ENCODE results near the gene SMARCC1. TPM values are rescaled to one million over a fixed set of nuclear protein-coding genes. Genes with fewer than 3 reads are reported as not detected.

The SMARCC1 gene
- total RNA-seq, 2 donors from 2014 or later: 37.2 to 38.7 TPM

DNA sequence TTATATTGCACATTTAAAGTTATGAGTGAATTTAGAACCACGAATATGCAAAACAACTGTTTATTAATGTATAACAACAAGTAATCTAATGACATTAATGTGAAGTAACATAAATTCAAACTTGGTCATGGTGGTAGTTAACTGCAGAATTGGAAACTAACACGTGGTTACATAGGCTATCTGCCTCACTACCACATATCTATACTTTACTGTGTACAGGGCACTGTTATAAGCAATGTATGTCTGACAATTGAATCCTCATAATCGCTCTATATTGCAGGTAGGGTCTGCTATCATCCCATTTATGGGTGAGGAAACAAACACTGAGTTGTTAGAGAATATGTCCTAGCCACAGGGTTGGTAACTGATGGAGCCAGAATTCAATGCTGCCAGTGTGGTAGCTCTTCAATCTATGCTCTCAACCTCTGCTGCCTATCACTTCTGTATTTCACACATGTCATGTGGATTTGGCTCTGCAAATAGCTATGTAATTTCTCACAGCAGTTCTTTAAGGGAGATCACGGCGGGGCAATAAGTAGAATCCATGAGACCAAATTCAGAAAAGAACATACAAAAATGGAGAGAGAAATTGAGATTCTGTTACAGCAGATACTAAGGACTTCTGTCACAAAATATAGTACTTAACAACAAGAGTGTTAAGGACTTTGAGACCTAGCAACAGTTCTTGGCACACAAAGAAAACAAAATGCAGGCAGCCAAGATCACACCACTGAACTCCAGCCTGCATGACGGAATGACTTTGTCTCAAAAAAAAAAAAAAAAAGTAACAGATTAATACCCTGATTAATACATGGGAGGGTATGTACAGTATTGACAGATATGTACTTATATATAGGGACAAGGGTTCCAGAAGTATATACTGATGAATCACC is 103.0 kb downstream of the SMARCC1 start:
- H3K27ac ChIP-seq: no peak overlapping the region
- no peak overlapping the region for H3K4me3 ChIP-seq
- TF ChIP-seq, protein P1, sequence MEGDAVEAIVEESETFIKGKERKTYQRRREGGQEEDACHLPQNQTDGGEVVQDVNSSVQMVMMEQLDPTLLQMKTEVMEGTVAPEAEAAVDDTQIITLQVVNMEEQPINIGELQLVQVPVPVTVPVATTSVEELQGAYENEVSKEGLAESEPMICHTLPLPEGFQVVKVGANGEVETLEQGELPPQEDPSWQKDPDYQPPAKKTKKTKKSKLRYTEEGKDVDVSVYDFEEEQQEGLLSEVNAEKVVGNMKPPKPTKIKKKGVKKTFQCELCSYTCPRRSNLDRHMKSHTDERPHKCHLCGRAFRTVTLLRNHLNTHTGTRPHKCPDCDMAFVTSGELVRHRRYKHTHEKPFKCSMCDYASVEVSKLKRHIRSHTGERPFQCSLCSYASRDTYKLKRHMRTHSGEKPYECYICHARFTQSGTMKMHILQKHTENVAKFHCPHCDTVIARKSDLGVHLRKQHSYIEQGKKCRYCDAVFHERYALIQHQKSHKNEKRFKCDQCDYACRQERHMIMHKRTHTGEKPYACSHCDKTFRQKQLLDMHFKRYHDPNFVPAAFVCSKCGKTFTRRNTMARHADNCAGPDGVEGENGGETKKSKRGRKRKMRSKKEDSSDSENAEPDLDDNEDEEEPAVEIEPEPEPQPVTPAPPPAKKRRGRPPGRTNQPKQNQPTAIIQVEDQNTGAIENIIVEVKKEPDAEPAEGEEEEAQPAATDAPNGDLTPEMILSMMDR (IDR thresholded peaks at IDR 0.05): no peak
- DNase-seq (ENCODE audit: low spot score): no peak
- no peaks in the 10 kb centered on the region for H3K27me3 ChIP-seq (replicated peaks; ENCODE audit: insufficient read depth)
- peaks cover 42% of the 10 kb centered on the region for H3K36me3 ChIP-seq
- H3K9me3 ChIP-seq: no peaks in the 10 kb centered on the region
- no peaks in the 10 kb centered on the region for H3K4me1 ChIP-seq (ENCODE audit: control insufficient read depth in 1 of 2, low read depth in 2 of 2)
- no peak for ATAC-seq (ENCODE audit: insufficient number of reproducible peaks, low FRiP score, low read depth)

DNA sequence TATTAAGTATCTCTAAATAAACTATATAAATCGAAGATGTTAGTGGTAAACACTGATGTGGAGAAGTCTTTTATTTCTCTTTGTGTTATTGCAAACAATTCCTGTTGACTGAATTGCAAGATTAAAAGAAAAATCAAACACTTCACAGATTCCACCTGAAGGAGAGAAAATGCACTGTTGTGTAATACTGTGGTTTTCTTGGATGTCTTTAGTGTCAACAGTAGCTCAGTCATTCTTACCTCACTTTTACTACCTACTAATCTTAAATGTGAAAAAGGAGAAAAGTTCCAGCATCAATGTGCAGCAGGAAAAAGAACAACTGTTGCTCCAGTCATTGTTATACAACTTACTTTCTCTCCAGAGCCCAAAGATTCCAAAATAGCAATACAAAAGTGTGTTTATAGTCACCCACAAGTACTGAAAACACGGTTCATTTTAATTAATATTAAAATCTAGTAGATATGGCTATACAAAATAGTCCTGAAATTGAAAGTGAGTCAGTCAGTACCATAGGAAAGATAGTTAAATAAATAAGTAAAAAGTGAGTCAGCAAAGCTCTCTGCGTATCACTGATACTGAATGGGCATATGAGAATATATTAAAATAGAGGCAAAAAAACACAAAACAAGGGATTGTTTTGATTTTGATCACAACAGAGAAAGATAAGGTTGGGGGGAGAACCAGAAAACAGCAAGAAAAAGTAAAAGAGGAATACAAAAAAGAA is 112.5 kb downstream of the SMARCC1 start:
- Histone ChIP-seq H3K4me1 (ENCODE audit: control insufficient read depth in 1 of 2, low read depth in 2 of 2) (no peaks in the 10 kb centered on the region), H3K27me3 (replicated peaks; ENCODE audit: insufficient read depth) (no peaks in the 10 kb centered on the region), H3K9me3 (no peaks in the 10 kb centered on the region), H3K36me3 (peaks cover 3% of the 10 kb centered on the region), H3K27ac (no peak overlapping the region), H3K4me3 (no peak overlapping the region)
- TF ChIP-seq, protein P1 (IDR thresholded peaks at IDR 0.05): no peak
- ATAC-seq (ENCODE audit: insufficient number of reproducible peaks, low FRiP score, low read depth) (no peak), DNase-seq (ENCODE audit: low spot score) (no peak)

DNA sequence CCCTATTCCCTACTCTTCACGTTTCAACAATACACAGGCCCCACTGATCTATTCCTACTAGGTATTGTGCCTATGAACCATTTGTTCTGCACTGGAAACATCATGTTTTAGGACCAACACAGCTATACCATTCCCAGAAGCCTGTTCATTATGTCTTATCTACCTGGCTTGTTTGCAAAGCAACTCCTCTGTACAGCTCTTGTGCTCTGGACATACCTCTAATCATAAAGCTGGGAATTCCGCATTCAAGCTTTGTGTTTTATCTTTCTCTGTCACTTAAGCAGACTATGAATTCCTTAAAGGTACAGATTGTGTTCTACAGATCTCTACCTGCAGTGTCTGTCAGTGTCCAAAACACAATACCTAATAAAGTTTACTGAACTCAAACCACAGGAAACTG is 115.6 kb downstream of the SMARCC1 start:
- TF ChIP-seq, protein P1 (IDR thresholded peaks at IDR 0.05): no peak
- ATAC-seq (ENCODE audit: insufficient number of reproducible peaks, low FRiP score, low read depth) (no peak), DNase-seq (ENCODE audit: low spot score) (no peak)
- no peaks in the 10 kb centered on the region for H3K9me3 ChIP-seq
- no peak overlapping the region for H3K4me3 ChIP-seq
- H3K27me3 ChIP-seq (replicated peaks; ENCODE audit: insufficient read depth): no peaks in the 10 kb centered on the region
- no peak overlapping the region for H3K27ac ChIP-seq
- peaks cover 3% of the 10 kb centered on the region for H3K36me3 ChIP-seq
- H3K4me1 ChIP-seq (ENCODE audit: control insufficient read depth in 1 of 2, low read depth in 2 of 2): no peaks in the 10 kb centered on the region

DNA sequence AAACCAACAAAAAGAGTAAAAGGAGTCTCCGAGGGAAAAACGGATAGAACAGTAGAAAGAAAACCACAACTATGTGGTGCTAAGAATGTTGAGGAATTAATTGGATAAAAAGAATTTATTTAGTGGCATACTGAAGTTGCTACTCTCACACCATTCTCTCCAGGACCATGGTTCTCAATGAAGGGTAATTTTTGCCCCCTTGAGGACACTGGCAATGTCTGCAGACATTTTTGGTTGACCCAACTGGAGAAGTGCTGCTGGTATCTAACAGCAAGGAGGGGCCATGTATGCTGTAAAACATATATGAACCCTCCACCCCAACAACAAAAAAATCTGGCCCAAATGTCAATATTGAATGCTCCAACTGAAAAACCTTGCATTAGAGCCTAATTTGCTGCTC is 117.2 kb downstream of the SMARCC1 start:
- Histone ChIP-seq H3K4me1 (ENCODE audit: control insufficient read depth in 1 of 2, low read depth in 2 of 2) (no peaks in the 10 kb centered on the region), H3K27me3 (replicated peaks; ENCODE audit: insufficient read depth) (no peaks in the 10 kb centered on the region), H3K36me3 (no peaks in the 10 kb centered on the region), H3K27ac (no peak overlapping the region), H3K9me3 (no peaks in the 10 kb centered on the region), H3K4me3 (no peak overlapping the region)
- DNase-seq (ENCODE audit: low spot score) (no peak), ATAC-seq (ENCODE audit: insufficient number of reproducible peaks, low FRiP score, low read depth) (no peak)
- TF ChIP-seq, protein P1 (IDR thresholded peaks at IDR 0.05): no peak

DNA sequence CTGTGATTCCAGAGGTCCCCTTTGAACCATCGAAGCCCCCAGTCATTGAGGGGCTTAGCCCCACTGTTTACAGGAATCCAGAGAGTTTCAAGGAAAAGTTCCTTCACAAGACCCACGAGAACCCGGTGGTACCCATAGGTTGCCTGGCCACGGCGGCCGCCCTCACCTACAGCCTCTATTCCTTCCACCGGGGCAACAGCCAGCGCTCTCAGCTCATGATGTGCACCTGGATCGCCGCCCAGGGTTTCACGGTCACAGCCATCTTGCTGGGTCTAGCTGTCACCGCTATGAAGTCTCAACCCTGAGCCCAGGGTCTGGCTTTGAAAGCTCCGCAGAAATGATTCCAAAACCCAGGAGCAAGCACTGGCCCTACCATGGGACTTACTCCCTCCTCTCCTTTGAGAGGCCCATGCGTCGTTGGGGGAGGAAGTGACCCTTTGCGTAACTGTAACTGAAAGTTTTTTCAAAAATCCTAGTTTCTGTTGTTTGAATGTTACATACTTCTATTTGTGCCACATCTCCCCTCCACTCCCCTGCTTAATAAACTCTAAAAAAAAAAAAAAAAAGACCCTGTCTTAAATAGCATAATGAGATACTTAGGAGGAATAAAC is 118.0 kb downstream of the SMARCC1 start:
- H3K27me3 ChIP-seq (replicated peaks; ENCODE audit: insufficient read depth): no peaks in the 10 kb centered on the region
- TF ChIP-seq, protein P1 (IDR thresholded peaks at IDR 0.05): no peak
- DNase-seq (ENCODE audit: low spot score): no peak
- H3K27ac ChIP-seq: no peak overlapping the region
- ATAC-seq (ENCODE audit: insufficient number of reproducible peaks, low FRiP score, low read depth): no peak
- H3K4me3 ChIP-seq: no peak overlapping the region
- no peaks in the 10 kb centered on the region for H3K9me3 ChIP-seq
- H3K36me3 ChIP-seq: no peaks in the 10 kb centered on the region
- H3K4me1 ChIP-seq (ENCODE audit: control insufficient read depth in 1 of 2, low read depth in 2 of 2): no peaks in the 10 kb centered on the region

Measured in thoracic aorta (tissue), 2 donors.